ENCODE results near the gene ETV6.

ETV6 gene

GRCh38 chr12:11812586-11813437 lies 163.3 kb downstream of the ETV6 start:
- DNase-seq: peak; percentile 86

DNA sequence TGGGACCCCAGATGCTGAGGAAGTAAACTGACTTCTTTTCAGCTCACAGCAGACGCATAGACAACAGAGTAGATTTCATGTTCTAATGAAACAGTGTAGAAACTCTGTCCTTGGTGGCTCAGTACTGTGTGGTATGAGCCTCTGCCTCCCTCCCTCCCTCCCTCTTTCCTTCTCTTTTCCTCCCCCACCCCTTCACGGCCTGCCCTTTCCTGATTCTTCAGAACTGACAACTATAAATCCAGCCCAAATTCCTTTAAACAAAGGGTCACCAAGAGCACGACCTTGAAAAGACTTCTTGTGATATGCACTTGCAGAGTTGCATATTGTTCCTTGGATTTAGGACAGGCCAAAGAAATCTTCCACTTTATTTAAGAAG lies 164.0 kb downstream of the ETV6 start:
- DNase-seq: no peak

GRCh38 chr12:11814374-11814773 lies 164.9 kb downstream of the ETV6 start:
- DNase-seq: no peak

- peak; percentile 25 for DNase-seq
These were observed 165.9 kb downstream of the ETV6 start for GRCh38 chr12:11815397-11815796.

GRCh38 chr12:11819643-11820042 lies 170.2 kb downstream of the ETV6 start:
- no peak for DNase-seq

DNA sequence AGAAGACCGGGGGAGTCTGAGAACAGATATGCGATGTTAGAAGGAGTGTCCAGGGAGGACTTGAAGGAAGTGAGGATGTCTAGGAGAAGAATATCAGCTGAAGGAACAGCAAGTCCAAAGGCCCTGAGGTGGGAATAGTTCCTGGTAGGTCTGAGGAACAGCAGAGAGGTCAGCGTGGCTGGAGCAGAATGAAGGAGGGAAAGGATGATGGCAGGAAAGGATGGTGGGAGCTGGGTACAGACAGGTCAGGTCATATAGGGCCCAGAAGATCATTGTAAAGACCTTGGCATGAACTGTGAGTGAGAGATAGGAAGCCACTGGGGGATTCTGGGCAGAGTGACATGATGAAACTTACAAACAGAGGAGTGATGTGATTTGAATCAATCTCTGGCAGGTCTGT lies 171.0 kb downstream of the ETV6 start:
- DNase-seq: no peak

GRCh38 chr12:11821386-11822080 lies 172.1 kb downstream of the ETV6 start:
- DNase-seq: no peak

GRCh38 chr12:11822081-11822834 lies 172.8 kb downstream of the ETV6 start:
- peak; percentile 39 for DNase-seq

DNA sequence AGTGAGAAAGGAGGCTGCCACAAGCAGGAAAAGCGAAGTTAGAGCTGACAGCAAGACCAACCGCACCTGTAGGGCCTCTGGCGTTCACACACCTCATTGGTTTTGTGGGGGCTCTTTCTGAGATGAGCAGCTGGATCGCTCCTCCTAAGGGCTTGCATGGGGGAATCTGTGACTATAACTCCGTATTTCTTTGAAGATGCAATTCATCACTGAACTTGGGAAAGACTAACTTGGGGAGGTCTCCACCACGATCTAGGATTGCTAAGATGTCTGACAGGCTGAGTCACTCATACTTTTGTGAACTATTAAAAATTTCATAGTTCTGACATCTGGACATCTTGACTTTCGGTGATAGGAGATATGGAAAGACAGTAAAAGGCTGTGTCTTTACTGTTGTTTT lies 173.6 kb downstream of the ETV6 start:
- no peak for DNase-seq

DNA sequence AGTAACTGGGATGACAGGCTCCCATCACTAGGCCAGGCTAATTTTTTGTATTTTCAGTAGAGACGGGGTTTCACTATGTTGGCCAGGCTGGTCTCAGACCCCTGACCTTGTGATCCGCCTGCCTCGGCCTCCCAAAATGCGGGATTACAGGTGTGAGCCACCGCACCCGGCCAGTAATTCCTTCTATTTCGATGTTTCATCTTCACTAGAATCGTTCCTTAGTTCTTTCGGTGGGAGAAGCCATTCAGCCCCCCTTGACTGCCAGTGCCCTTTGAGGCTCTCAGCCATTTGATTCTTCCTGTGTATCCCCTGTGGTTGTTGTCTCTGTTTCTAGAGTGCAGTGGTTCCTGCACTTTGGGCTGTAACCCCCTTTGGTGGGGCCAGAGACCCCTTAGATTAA lies 174.1 kb downstream of the ETV6 start:
- no peak for DNase-seq

- DNase-seq: no peak
These were observed 174.6 kb downstream of the ETV6 start for GRCh38 chr12:11824069-11824468.

DNA sequence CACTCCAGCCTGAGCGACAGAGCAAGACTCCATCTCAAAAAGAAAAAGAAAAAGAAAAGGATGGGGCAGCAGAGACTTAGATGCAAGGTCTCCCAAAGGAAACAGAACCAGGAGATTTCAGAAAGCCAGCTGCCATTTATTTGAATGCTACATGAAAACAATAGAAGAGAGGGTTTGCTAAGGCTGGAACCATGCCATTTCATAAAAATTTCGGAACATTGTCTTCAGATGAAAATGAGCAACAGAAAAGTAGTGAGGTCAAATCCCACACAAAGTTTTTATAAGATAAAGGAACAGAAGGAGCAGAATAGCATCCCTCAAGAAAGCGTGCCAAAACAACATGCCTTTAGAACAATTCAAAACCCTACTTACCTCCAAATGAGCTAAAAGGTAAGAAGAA lies 175.3 kb downstream of the ETV6 start:
- no peak for DNase-seq

DNA sequence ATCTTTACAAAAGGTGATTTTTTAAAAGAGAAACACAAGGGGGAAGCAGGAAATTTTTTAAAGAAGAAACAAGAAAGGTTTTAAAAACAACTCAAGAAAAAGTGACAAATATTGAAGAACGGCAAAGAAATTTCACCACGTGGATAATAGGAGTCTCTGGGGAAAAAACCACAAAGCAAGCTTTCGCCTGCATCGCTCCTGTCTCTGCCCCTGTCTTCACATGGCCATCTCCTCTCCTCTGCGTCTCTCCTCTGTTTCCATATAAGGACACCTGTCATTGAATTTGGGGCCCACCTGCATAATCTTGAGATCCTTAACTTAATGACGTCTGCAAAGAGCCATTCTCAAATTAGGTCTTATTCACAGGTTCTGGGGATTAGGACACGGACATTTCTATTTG lies 175.8 kb downstream of the ETV6 start:
- no peak for DNase-seq

- DNase-seq: no peak
These were observed 177.1 kb downstream of the ETV6 start for GRCh38 chr12:11826574-11826973.

DNA sequence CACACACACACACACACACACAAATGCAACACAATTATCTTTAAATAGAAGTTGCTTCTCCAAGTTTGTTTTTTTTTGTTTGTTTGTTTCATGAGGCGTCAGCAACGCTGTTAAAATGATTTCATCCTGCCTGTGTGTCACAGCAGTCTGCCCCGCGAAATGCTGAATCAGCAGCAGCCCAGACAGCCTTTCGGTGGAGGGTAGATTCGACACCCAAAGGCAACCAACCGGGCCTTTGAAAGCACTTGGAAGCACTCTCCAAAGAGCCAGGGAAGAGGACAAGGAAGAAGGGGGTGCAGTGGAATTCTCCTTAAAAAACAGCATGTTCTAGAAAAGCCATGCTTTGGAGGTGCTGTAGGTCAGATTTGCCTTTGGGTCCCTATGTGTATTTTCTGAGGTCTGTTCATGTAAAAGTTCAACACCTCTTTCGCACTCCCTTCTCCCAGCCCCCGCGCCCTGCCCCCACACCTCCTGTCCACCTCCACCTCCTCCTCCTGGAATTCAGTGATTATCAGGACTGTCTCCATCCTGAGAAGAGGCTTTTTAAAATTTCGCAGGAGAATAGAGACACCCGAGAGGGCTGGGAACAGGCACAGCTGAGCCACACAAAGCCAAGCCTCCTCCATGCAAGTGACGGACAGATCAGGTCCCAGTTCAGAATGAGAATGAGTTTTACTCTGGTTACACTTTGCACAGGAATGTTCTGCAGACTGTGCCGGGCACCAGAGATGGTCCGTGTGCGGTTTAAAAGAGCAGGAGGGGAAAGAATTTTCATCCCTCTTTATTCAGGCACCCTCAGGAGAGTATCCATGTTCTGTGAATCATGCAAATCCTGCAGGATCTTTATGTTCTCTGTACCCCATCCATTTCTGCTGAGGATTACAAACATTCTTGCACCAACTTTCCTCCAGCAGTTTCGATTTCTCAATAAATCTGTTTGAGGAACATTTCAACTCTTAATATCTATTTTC lies 177.9 kb downstream of the ETV6 start:
- peak; percentile 22 for DNase-seq

DNA sequence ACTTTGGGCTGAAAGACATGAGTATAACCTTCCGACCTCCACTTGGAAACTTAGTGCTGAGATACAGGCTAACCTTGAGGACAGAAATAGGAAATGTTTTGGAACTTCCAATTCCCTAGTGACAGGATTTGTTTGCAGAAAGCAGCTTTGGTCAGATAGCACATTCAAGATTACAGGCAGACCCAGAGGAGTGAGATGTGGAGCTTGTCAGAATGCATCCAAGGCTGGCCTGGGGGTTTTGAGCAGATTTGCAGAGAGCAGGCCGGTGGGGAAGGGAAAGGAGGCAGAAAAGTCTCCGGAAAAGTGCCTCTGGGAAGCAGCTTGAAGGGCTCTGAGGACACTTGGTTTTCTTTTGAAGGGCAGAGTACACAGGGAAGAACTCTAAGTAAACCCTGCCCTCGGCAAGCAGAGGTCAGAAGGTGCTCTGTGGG lies 180.3 kb downstream of the ETV6 start:
- DNase-seq: no peak

GRCh38 chr12:11830307-11830801 lies 180.9 kb downstream of the ETV6 start:
- DNase-seq: no peak

DNA sequence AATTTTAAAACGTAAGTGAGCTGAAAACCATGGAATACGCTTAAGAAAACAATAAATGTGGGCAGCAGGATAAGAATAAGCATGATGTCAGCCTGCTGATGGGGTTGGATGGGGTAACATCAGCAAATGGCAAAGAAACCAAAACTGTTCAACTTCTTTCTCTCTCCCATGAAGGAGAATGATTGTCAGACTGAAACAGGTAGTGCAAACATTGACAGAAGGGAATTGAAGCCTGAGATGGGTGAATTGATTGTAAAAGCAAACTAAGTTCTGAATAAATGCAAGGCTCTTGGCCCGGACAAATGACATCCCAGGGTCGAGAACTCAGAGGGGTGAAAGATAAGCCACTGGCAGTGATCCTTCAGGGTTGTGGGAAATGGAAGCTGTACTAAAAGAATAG lies 182.6 kb downstream of the ETV6 start:
- peak; percentile 29 for DNase-seq

DNA sequence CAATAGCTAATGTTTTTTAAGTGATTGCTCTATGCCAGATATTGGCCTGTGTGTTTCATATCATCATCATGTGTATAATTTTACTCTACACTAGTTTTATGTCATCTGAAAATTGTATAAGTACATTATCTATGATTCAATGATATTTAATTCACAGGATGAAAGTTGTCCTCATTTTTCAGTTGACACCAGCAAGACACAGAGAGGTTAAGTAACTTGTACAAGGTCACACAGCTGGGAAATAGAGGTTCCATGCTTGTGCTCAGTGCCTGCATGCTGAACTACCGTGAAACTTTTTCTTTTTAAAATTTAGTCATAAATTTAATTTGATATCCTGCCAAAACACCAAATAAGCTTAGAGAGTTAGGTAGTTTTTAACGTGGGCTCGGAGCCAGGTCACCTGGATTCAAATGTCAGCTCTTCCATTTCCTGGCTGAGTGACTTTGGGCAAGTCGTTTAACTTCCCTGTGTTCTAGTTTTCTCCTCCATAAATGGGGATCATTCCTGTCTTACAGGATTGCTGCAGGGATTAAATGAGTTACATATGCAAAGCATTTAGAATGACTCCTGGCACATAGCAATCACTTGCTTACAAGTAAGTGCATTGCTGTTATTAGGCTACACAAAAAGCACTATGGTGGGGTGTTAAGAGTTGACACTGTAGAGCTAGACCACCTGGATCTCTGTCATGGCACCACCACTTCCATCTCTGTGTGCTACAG lies 183.9 kb downstream of the ETV6 start:
- DNase-seq: no peak

GRCh38 chr12:11834104-11834812 lies 184.8 kb downstream of the ETV6 start:
- no peak for DNase-seq

DNA sequence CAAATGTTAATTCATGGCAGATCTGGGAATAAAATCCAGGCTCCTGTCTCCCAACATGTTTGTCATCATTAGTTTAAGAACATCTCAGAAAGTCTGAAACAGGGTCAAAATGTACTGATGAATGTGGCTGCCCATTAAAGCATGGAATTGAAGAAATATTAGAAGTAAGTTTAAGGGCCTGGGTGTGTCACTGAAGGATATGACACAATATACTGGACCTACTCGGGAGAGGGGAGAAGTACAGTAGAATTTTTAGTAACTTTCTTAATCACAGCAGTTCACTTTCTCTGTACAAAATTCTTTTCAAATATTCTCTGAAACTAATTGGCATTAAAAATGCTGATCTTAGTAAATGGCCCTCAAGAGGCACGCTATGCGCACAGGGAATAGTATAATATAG lies 185.5 kb downstream of the ETV6 start:
- no peak for DNase-seq
